Hematopoietic multipotent progenitor cell treated with erythropoietin and hydrocortisone succinate and interleukin-3 and kit ligand, for 15 days (in vitro differentiated cells): ENCODE measurements around the gene NEMP1.
"Not testable (repeated sequence)": the region's sequence is repeated elsewhere in the genome, so short reads cannot be mapped to it uniquely, and the experiment has no call there.

ENCODE experiments used
- DNase-seq: peaks from one replicate; pipeline ENCODE4 v3.0.0-alpha.2; 2015; ENCODE audit warnings: low spot score

Gene NEMP1

GRCh38 chr12:57057067-57057751 is 21.4 kb downstream of the NEMP1 start:
- DNase-seq: no peak

GRCh38 chr12:57055824-57056223 is 22.8 kb downstream of the NEMP1 start:
- no peak for DNase-seq

GRCh38 chr12:57053901-57054300 is 24.7 kb downstream of the NEMP1 start:
- not testable (repeated sequence) for DNase-seq

- not testable (repeated sequence) for DNase-seq
These were observed 25.4 kb downstream of the NEMP1 start for GRCh38 chr12:57053146-57053545.

- DNase-seq: no peak
These were observed 27.6 kb downstream of the NEMP1 start for GRCh38 chr12:57051011-57051410.

- no peak for DNase-seq
These were observed 28.7 kb downstream of the NEMP1 start, which contains the start of gene MYO1A for GRCh38 chr12:57049890-57050289. MYO1A (minus strand) TSS chr12:57050129; CDS start chr12:57048323, 1,806 bp downstream.

GRCh38 chr12:57049119-57049446 is 29.5 kb downstream of the NEMP1 start:
- no peak for DNase-seq

- DNase-seq: no peak
These were observed 30.0 kb downstream of the NEMP1 start for GRCh38 chr12:57048423-57049118.

GRCh38 chr12:57047981-57048380 is 30.6 kb downstream of the NEMP1 start:
- no peak for DNase-seq

- no peak for DNase-seq
These were observed 31.4 kb downstream of the NEMP1 start for GRCh38 chr12:57046947-57047890.

- DNase-seq: no peak
These were observed 32.4 kb downstream of the NEMP1 start for GRCh38 chr12:57046086-57046791.

GRCh38 chr12:57044889-57045288 is 33.7 kb downstream of the NEMP1 start:
- no peak for DNase-seq

GRCh38 chr12:57044468-57044867 is 34.1 kb downstream of the NEMP1 start:
- no peak for DNase-seq

GRCh38 chr12:57042695-57043094 is 35.9 kb downstream of the NEMP1 start:
- no peak for DNase-seq

- DNase-seq: no peak
These were observed 37.8 kb downstream of the NEMP1 start for GRCh38 chr12:57040750-57041149.

GRCh38 chr12:57040211-57040610 is 38.4 kb downstream of the NEMP1 start:
- no peak for DNase-seq

GRCh38 chr12:57039016-57039798 is 39.4 kb downstream of the NEMP1 start:
- peak; percentile 51 for DNase-seq

- no peak for DNase-seq
These were observed 41.3 kb downstream of the NEMP1 start for GRCh38 chr12:57037264-57037663.

GRCh38 chr12:57033431-57033830 is 45.2 kb downstream of the NEMP1 start:
- no peak for DNase-seq

- no peak for DNase-seq
These were observed 46.8 kb downstream of the NEMP1 start for GRCh38 chr12:57031789-57032188.

GRCh38 chr12:57031138-57031725 is 47.4 kb downstream of the NEMP1 start:
- peak; percentile 32 for DNase-seq
